ENCODE measurements around the gene GSTM4.

GRCh38 chr1:109616391-109616790, 39.5 kb upstream of the GSTM4 start:
- TF ChIP-seq CTCF (IDR thresholded peaks at IDR 0.05) (no peak), POLR2A (IDR thresholded peaks at IDR 0.05) (no peak), POLR2AphosphoS5 (IDR thresholded peaks at IDR 0.05) (no peak)

All from stomach (tissue), 4 donors.